NCI-H69 (cell line): ENCODE measurements around the gene CUL2.
"Not testable (repeated sequence)": the region's sequence is repeated elsewhere in the genome, so short reads cannot be mapped to it uniquely, and the experiment has no call there.

ENCODE experiments used
- DNase-seq: peaks from one replicate; lab custom pipeline; 2025; lab: John Stamatoyannopoulos, UW

Gene CUL2

GRCh38 chr10:35079763-35080162 is 10.4 kb downstream of the CUL2 start:
- no peak for DNase-seq

- DNase-seq = no peak
Measured at GRCh38 chr10:35079265-35079664, 10.9 kb downstream of the CUL2 start.

GRCh38 chr10:35075228-35075627 is 14.9 kb downstream of the CUL2 start:
- no peak for DNase-seq

GRCh38 chr10:35074266-35074665 is 15.9 kb downstream of the CUL2 start:
- DNase-seq = no peak

- no peak for DNase-seq
Measured at GRCh38 chr10:35070521-35070920, 19.6 kb downstream of the CUL2 start.

GRCh38 chr10:35063837-35064454 is 26.2 kb downstream of the CUL2 start:
- no peak for DNase-seq

GRCh38 chr10:35059481-35059880 is 30.7 kb downstream of the CUL2 start:
- DNase-seq = no peak

GRCh38 chr10:35058686-35059085 is 31.5 kb downstream of the CUL2 start:
- no peak for DNase-seq

GRCh38 chr10:35058134-35058533 is 32.0 kb downstream of the CUL2 start:
- DNase-seq = no peak

- no peak for DNase-seq
Measured at GRCh38 chr10:35056686-35057085, 33.5 kb downstream of the CUL2 start.

- DNase-seq = no peak
Measured at GRCh38 chr10:35056133-35056532, 34.0 kb downstream of the CUL2 start.

- no peak for DNase-seq
Measured at GRCh38 chr10:35050568-35050967, 39.6 kb downstream of the CUL2 start.

- no peak for DNase-seq
Measured at GRCh38 chr10:35046074-35046473, 44.1 kb downstream of the CUL2 start.

GRCh38 chr10:35045275-35045674 is 44.9 kb downstream of the CUL2 start:
- not testable (repeated sequence) for DNase-seq

GRCh38 chr10:35043796-35044344 is 46.3 kb downstream of the CUL2 start:
- no peak for DNase-seq

- peak; percentile 1 for DNase-seq
Measured at GRCh38 chr10:35042783-35043182, 47.4 kb downstream of the CUL2 start.

- no peak for DNase-seq
Measured at GRCh38 chr10:35041502-35041879, 48.6 kb downstream of the CUL2 start.

- DNase-seq = peak; percentile 17
Measured at GRCh38 chr10:35040760-35041501, 49.2 kb downstream of the CUL2 start.

GRCh38 chr10:35037104-35037503 is 53.0 kb downstream of the CUL2 start:
- DNase-seq = no peak

GRCh38 chr10:35035606-35036005 is 54.5 kb downstream of the CUL2 start:
- no peak for DNase-seq

GRCh38 chr10:35027567-35027966 is 62.6 kb downstream of the CUL2 start:
- DNase-seq = peak; percentile 12

- no peak for DNase-seq
Measured at GRCh38 chr10:35025916-35026315, 64.2 kb downstream of the CUL2 start.

- DNase-seq = no peak
Measured at GRCh38 chr10:35020481-35020880, 69.7 kb downstream of the CUL2 start.
